ENCODE measurements around the gene DENND1A.

Gene DENND1A

GRCh38 chr9:123872710-123873109, 57.2 kb downstream of the DENND1A start:
- Histone ChIP-seq H3K23ac (ENCODE audit: low read depth, low read length, poor library complexity) (no peak overlapping the region), H2BK15ac (ENCODE audit: low read length) (no peak overlapping the region), H2BK120ac (ENCODE audit: low read depth, low read length) (no peak overlapping the region), H3K14ac (ENCODE audit: low read length) (no peak overlapping the region), H4K91ac (ENCODE audit: low read depth, low read length, poor library complexity) (no peak overlapping the region), H2BK5ac (ENCODE audit: low read length) (no peak overlapping the region), H3K18ac (ENCODE audit: low read length) (no peak overlapping the region), H3K4me1 (ENCODE audit: control insufficient read depth in 2 of 2, insufficient read depth in 1 of 2, low read depth in 1 of 2, low read length in 2 of 2) (peaks cover 0 to 4% of the 10 kb centered on the region in 2 donors), H3K4me3 (ENCODE audit: low read length in 2 of 2) (no peak overlapping the region), H2AFZ (ENCODE audit: low read length) (no peak overlapping the region), H2AK5ac (ENCODE audit: low read depth, low read length) (no peak overlapping the region), H3K27me3 (ENCODE audit: control insufficient read depth in 3 of 3, insufficient read depth in 3 of 3, low read depth in 1 of 3, low read length in 3 of 3) (peaks cover 0 to 34% (median 0%) of the 10 kb centered on the region in 3 experiments), H3K9me3 (replicated peaks in 1 of 2; ENCODE audit: control insufficient read depth in 2 of 2, insufficient read depth in 1 of 2, low read depth in 1 of 2, low read length in 2 of 2) (peaks cover 0 to 6% of the 10 kb centered on the region in 2 donors), H3K79me1 (ENCODE audit: low read depth, low read length) (peaks cover 4% of the 10 kb centered on the region), H2BK12ac (ENCODE audit: low read length) (no peak overlapping the region), H3K36me3 (replicated peaks in 1 of 2; ENCODE audit: control insufficient read depth in 2 of 2, insufficient read depth in 2 of 2, low read length in 2 of 2) (peaks cover 3 to 7% of the 10 kb centered on the region in 2 donors), H3K4me2 (ENCODE audit: insufficient read depth, low read length, poor library complexity, severe bottlenecking) (no peak overlapping the region), H4K8ac (ENCODE audit: low read depth, low read length) (no peak overlapping the region), H3K9ac (ENCODE audit: low read depth, low read length, poor library complexity) (no peak overlapping the region), H3K27ac (replicated peaks; ENCODE audit: low read length) (no peak overlapping the region), H3K4ac (ENCODE audit: low read length) (no peak overlapping the region)
- no CpG with 5 or more reads among the region's 1 CpG for WGBS, 2 donors (ENCODE audit: extremely low coverage in 2 of 2, insufficient read length in 2 of 2, insufficient replicate concordance in 1 of 2)
- DNase-seq (ENCODE audit: low spot score) = no peak

GRCh38 chr9:123871781-123872180, 58.1 kb downstream of the DENND1A start:
- H4K8ac ChIP-seq (ENCODE audit: low read depth, low read length) = no peak overlapping the region
- no peak overlapping the region for H3K14ac ChIP-seq (ENCODE audit: low read length)
- DNase-seq (ENCODE audit: low spot score) = no peak
- no peak overlapping the region for H3K27ac ChIP-seq (replicated peaks; ENCODE audit: low read length)
- no peak overlapping the region for H2AK5ac ChIP-seq (ENCODE audit: low read depth, low read length)
- WGBS, 2 donors (ENCODE audit: extremely low coverage in 2 of 2, insufficient read length in 2 of 2, insufficient replicate concordance in 1 of 2) = no CpG with 5 or more reads among the region's 3 CpGs
- no peak overlapping the region for H2AFZ ChIP-seq (ENCODE audit: low read length)
- H3K27me3 ChIP-seq (ENCODE audit: control insufficient read depth in 3 of 3, insufficient read depth in 3 of 3, low read depth in 1 of 3, low read length in 3 of 3) = peaks cover 0 to 43% (median 0%) of the 10 kb centered on the region in 3 experiments
- H3K4me2 ChIP-seq (ENCODE audit: insufficient read depth, low read length, poor library complexity, severe bottlenecking) = no peak overlapping the region
- peaks cover 0 to 7% of the 10 kb centered on the region in 2 donors for H3K4me1 ChIP-seq (ENCODE audit: control insufficient read depth in 2 of 2, insufficient read depth in 1 of 2, low read depth in 1 of 2, low read length in 2 of 2)
- no peak overlapping the region for H4K91ac ChIP-seq (ENCODE audit: low read depth, low read length, poor library complexity)
- peaks cover 4% of the 10 kb centered on the region for H3K79me1 ChIP-seq (ENCODE audit: low read depth, low read length)
- no peak overlapping the region for H3K4me3 ChIP-seq (ENCODE audit: low read length in 2 of 2)
- no peak overlapping the region for H2BK5ac ChIP-seq (ENCODE audit: low read length)
- no peak overlapping the region for H2BK120ac ChIP-seq (ENCODE audit: low read depth, low read length)
- peaks cover 3 to 5% of the 10 kb centered on the region in 2 donors for H3K36me3 ChIP-seq (replicated peaks in 1 of 2; ENCODE audit: control insufficient read depth in 2 of 2, insufficient read depth in 2 of 2, low read length in 2 of 2)
- H3K9ac ChIP-seq (ENCODE audit: low read depth, low read length, poor library complexity) = no peak overlapping the region
- H3K4ac ChIP-seq (ENCODE audit: low read length) = no peak overlapping the region
- H2BK12ac ChIP-seq (ENCODE audit: low read length) = no peak overlapping the region
- H3K23ac ChIP-seq (ENCODE audit: low read depth, low read length, poor library complexity) = no peak overlapping the region
- H3K18ac ChIP-seq (ENCODE audit: low read length) = no peak overlapping the region
- peaks cover 0 to 14% of the 10 kb centered on the region in 2 donors for H3K9me3 ChIP-seq (replicated peaks in 1 of 2; ENCODE audit: control insufficient read depth in 2 of 2, insufficient read depth in 1 of 2, low read depth in 1 of 2, low read length in 2 of 2)
- no peak overlapping the region for H2BK15ac ChIP-seq (ENCODE audit: low read length)

GRCh38 chr9:123868002-123868401, 61.9 kb downstream of the DENND1A start:
- H3K4me1 ChIP-seq (ENCODE audit: control insufficient read depth in 2 of 2, insufficient read depth in 1 of 2, low read depth in 1 of 2, low read length in 2 of 2) = peaks cover 11 to 18% of the 10 kb centered on the region in 2 donors
- no peaks in the 10 kb centered on the region for H3K36me3 ChIP-seq (replicated peaks in 1 of 2; ENCODE audit: control insufficient read depth in 2 of 2, insufficient read depth in 2 of 2, low read length in 2 of 2)
- H3K27ac ChIP-seq (replicated peaks; ENCODE audit: low read length) = no peak overlapping the region
- H2BK15ac ChIP-seq (ENCODE audit: low read length) = no peak overlapping the region
- no CpG with 5 or more reads among the region's 3 CpGs for WGBS, 2 donors (ENCODE audit: extremely low coverage in 2 of 2, insufficient read length in 2 of 2, insufficient replicate concordance in 1 of 2)
- peaks cover 0 to 16% of the 10 kb centered on the region in 2 donors for H3K9me3 ChIP-seq (replicated peaks in 1 of 2; ENCODE audit: control insufficient read depth in 2 of 2, insufficient read depth in 1 of 2, low read depth in 1 of 2, low read length in 2 of 2)
- H3K18ac ChIP-seq (ENCODE audit: low read length) = no peak overlapping the region
- no peak overlapping the region for H3K23ac ChIP-seq (ENCODE audit: low read depth, low read length, poor library complexity)
- H2AFZ ChIP-seq (ENCODE audit: low read length) = no peak overlapping the region
- no peak overlapping the region for H4K91ac ChIP-seq (ENCODE audit: low read depth, low read length, poor library complexity)
- peaks cover 2% of the 10 kb centered on the region for H3K79me1 ChIP-seq (ENCODE audit: low read depth, low read length)
- no peak overlapping the region for H2BK12ac ChIP-seq (ENCODE audit: low read length)
- no peak overlapping the region for H3K4me2 ChIP-seq (ENCODE audit: insufficient read depth, low read length, poor library complexity, severe bottlenecking)
- no peak for DNase-seq (ENCODE audit: low spot score)
- H2BK120ac ChIP-seq (ENCODE audit: low read depth, low read length) = no peak overlapping the region
- H4K8ac ChIP-seq (ENCODE audit: low read depth, low read length) = no peak overlapping the region
- no peak overlapping the region for H2BK5ac ChIP-seq (ENCODE audit: low read length)
- no peak overlapping the region for H2AK5ac ChIP-seq (ENCODE audit: low read depth, low read length)
- H3K4me3 ChIP-seq (ENCODE audit: low read length in 2 of 2) = no peak overlapping the region
- no peak overlapping the region for H3K14ac ChIP-seq (ENCODE audit: low read length)
- H3K27me3 ChIP-seq (ENCODE audit: control insufficient read depth in 3 of 3, insufficient read depth in 3 of 3, low read depth in 1 of 3, low read length in 3 of 3) = peaks cover 0 to 77% (median 0%) of the 10 kb centered on the region in 3 experiments
- no peak overlapping the region for H3K4ac ChIP-seq (ENCODE audit: low read length)
- H3K9ac ChIP-seq (ENCODE audit: low read depth, low read length, poor library complexity) = no peak overlapping the region

GRCh38 chr9:123867034-123867433, 62.9 kb downstream of the DENND1A start:
- Histone ChIP-seq H3K14ac (ENCODE audit: low read length) (no peak overlapping the region), H2AK5ac (ENCODE audit: low read depth, low read length) (no peak overlapping the region), H3K79me1 (ENCODE audit: low read depth, low read length) (peaks cover 2% of the 10 kb centered on the region), H3K27ac (replicated peaks; ENCODE audit: low read length) (no peak overlapping the region), H4K8ac (ENCODE audit: low read depth, low read length) (no peak overlapping the region), H3K4me1 (ENCODE audit: control insufficient read depth in 2 of 2, insufficient read depth in 1 of 2, low read depth in 1 of 2, low read length in 2 of 2) (peaks cover 15 to 16% of the 10 kb centered on the region in 2 donors), H2BK15ac (ENCODE audit: low read length) (no peak overlapping the region), H2AFZ (ENCODE audit: low read length) (no peak overlapping the region), H2BK120ac (ENCODE audit: low read depth, low read length) (no peak overlapping the region), H3K9ac (ENCODE audit: low read depth, low read length, poor library complexity) (no peak overlapping the region), H3K27me3 (ENCODE audit: control insufficient read depth in 3 of 3, insufficient read depth in 3 of 3, low read depth in 1 of 3, low read length in 3 of 3) (peaks cover 0 to 84% (median 0%) of the 10 kb centered on the region in 3 experiments), H2BK12ac (ENCODE audit: low read length) (no peak overlapping the region), H3K18ac (ENCODE audit: low read length) (no peak overlapping the region), H3K4me2 (ENCODE audit: insufficient read depth, low read length, poor library complexity, severe bottlenecking) (no peak overlapping the region), H3K36me3 (replicated peaks in 1 of 2; ENCODE audit: control insufficient read depth in 2 of 2, insufficient read depth in 2 of 2, low read length in 2 of 2) (no peaks in the 10 kb centered on the region), H3K4me3 (ENCODE audit: low read length in 2 of 2) (no peak overlapping the region), H2BK5ac (ENCODE audit: low read length) (no peak overlapping the region), H3K4ac (ENCODE audit: low read length) (no peak overlapping the region), H3K9me3 (replicated peaks in 1 of 2; ENCODE audit: control insufficient read depth in 2 of 2, insufficient read depth in 1 of 2, low read depth in 1 of 2, low read length in 2 of 2) (peaks cover 0 to 16% of the 10 kb centered on the region in 2 donors), H3K23ac (ENCODE audit: low read depth, low read length, poor library complexity) (no peak overlapping the region), H4K91ac (ENCODE audit: low read depth, low read length, poor library complexity) (no peak overlapping the region)
- no CpG with 5 or more reads among the region's 3 CpGs for WGBS, 2 donors (ENCODE audit: extremely low coverage in 2 of 2, insufficient read length in 2 of 2, insufficient replicate concordance in 1 of 2)
- no peak for DNase-seq (ENCODE audit: low spot score)

Data from neuronal stem cell (in vitro differentiated cells).